ENCODE data around the gene FAM241A. TPM values are rescaled to one million over a fixed set of nuclear protein-coding genes. Genes with fewer than 3 reads are reported as not detected.

FAM241A gene
- total RNA-seq, 1 donor, result 2.2 TPM

DNA sequence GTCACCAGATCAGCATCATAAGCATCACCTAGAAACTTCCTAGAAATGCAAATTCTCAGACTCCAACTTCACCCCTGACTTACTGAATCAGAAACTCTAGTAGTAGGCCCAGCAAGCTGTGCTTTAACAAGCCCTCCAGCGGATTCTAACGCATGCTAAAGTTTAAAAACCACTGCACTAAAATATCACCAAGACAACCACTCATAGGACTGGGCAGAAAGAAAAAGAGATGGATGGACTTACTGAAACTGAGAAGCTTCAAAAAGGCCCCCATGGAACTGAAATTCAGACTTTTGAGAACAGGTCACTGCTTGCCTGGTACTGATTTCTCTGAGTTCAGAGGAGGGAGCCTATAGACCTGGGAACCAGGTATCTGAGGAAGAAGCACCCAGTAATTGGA is 40.1 kb downstream of the FAM241A start:
- Histone ChIP-seq H3K4me1 (ENCODE audit: insufficient read depth, low read length) (no peaks in the 10 kb centered on the region), H3K27me3 (ENCODE audit: insufficient read depth, low read length) (no peaks in the 10 kb centered on the region), H3K9me3 (ENCODE audit: low read depth, low read length) (no peaks in the 10 kb centered on the region), H3K4me3 (ENCODE audit: insufficient read depth, low read length) (no peak overlapping the region), H3K36me3 (ENCODE audit: insufficient read depth, low read length) (no peaks in the 10 kb centered on the region), H2AFZ (ENCODE audit: low read length) (no peak overlapping the region), H3K27ac (ENCODE audit: low read depth, low read length) (no peak overlapping the region), H4K20me1 (ENCODE audit: insufficient read depth, low read length) (no peaks in the 10 kb centered on the region), H3K4me2 (ENCODE audit: insufficient read depth, low read length) (no peak overlapping the region), H3K79me2 (ENCODE audit: insufficient read depth, low read length) (no peaks in the 10 kb centered on the region)
- TF ChIP-seq, protein P1, sequence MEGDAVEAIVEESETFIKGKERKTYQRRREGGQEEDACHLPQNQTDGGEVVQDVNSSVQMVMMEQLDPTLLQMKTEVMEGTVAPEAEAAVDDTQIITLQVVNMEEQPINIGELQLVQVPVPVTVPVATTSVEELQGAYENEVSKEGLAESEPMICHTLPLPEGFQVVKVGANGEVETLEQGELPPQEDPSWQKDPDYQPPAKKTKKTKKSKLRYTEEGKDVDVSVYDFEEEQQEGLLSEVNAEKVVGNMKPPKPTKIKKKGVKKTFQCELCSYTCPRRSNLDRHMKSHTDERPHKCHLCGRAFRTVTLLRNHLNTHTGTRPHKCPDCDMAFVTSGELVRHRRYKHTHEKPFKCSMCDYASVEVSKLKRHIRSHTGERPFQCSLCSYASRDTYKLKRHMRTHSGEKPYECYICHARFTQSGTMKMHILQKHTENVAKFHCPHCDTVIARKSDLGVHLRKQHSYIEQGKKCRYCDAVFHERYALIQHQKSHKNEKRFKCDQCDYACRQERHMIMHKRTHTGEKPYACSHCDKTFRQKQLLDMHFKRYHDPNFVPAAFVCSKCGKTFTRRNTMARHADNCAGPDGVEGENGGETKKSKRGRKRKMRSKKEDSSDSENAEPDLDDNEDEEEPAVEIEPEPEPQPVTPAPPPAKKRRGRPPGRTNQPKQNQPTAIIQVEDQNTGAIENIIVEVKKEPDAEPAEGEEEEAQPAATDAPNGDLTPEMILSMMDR (IDR thresholded peaks at IDR 0.05; ENCODE audit: extremely low read depth, low read depth, low read length), result no peak
- no peak for DNase-seq (ENCODE audit: insufficient read length, low spot score, missing footprints)

DNA sequence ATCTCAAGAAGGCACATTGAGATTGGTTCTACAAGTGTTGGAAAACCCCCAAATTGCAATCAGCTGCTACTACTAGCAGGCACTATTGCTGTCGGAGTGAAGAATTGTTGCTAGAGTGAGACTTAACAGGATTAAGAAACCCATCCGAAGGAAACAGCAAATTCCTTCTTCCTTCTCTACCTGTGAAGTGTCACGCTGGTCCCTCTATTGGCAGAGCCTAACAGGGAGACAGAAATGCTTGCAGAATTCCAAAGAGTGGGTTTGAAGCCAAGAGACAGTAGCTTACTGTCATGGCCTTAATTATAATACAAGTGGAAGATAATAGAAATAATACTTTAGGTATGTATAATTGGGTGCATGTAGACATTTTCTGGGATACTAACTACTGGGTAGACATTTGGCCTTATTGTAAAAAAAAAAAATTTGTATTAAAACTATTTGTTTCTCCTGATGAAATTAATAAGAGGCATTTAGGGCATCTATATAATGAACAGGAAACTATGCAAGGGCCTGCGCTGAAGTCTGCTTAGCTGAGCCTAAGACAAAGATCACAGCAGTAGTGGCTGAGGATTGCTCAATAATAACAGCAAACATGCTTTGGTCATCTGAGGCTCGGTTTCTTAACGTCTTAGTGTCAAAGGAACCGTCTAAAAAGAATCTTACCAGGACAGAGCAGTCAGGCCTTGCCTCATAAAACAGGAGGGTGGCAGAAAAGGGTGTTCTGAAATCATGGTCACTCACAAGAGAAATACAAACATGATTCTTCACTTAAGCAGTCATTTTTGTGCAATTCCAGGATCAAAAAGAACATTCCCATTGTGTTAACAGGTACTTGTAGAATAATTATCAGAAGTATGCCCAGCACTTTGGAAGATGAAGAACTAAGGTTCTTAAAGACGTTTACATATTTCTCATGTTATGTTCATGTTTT is 40.8 kb downstream of the FAM241A start:
- Histone ChIP-seq H3K4me2 (ENCODE audit: insufficient read depth, low read length) (no peak overlapping the region), H3K79me2 (ENCODE audit: insufficient read depth, low read length) (no peaks in the 10 kb centered on the region), H3K4me3 (ENCODE audit: insufficient read depth, low read length) (no peak overlapping the region), H4K20me1 (ENCODE audit: insufficient read depth, low read length) (no peaks in the 10 kb centered on the region), H3K4me1 (ENCODE audit: insufficient read depth, low read length) (no peaks in the 10 kb centered on the region), H3K27me3 (ENCODE audit: insufficient read depth, low read length) (no peaks in the 10 kb centered on the region), H3K27ac (ENCODE audit: low read depth, low read length) (no peak overlapping the region), H3K9me3 (ENCODE audit: low read depth, low read length) (no peaks in the 10 kb centered on the region), H2AFZ (ENCODE audit: low read length) (no peak overlapping the region), H3K36me3 (ENCODE audit: insufficient read depth, low read length) (no peaks in the 10 kb centered on the region)
- TF ChIP-seq, protein P1 (IDR thresholded peaks at IDR 0.05; ENCODE audit: extremely low read depth, low read depth, low read length), result no peak
- no peak for DNase-seq (ENCODE audit: insufficient read length, low spot score, missing footprints)

DNA sequence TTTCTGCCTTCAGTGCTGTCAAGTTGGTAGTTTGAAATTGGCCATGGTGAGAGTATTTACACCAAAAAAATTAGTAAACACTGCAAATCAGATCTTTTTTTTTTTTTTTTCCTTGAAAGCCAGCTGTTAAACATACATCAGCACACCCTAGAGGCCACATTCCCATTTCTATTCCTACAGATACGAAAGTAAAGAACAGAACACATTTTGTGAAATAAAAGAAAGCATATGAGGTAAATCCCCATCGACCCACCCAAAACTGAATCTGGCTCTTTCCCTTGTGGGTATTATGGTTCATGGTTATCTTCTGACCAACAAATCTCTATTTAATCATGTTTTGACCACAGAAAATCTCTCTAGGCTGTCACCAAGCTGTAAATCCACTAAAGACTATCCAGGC is 44.5 kb downstream of the FAM241A start:
- no peaks in the 10 kb centered on the region for H3K36me3 ChIP-seq (ENCODE audit: insufficient read depth, low read length)
- H3K4me2 ChIP-seq (ENCODE audit: insufficient read depth, low read length), result no peak overlapping the region
- no peaks in the 10 kb centered on the region for H4K20me1 ChIP-seq (ENCODE audit: insufficient read depth, low read length)
- peak overlapping the region; percentile 65 for H2AFZ ChIP-seq (ENCODE audit: low read length)
- H3K79me2 ChIP-seq (ENCODE audit: insufficient read depth, low read length), result no peaks in the 10 kb centered on the region
- DNase-seq (ENCODE audit: insufficient read length, low spot score, missing footprints), result no peak
- H3K27me3 ChIP-seq (ENCODE audit: insufficient read depth, low read length), result no peaks in the 10 kb centered on the region
- no peak overlapping the region for H3K27ac ChIP-seq (ENCODE audit: low read depth, low read length)
- no peaks in the 10 kb centered on the region for H3K4me1 ChIP-seq (ENCODE audit: insufficient read depth, low read length)
- H3K9me3 ChIP-seq (ENCODE audit: low read depth, low read length), result no peaks in the 10 kb centered on the region
- TF ChIP-seq, protein P1 (IDR thresholded peaks at IDR 0.05; ENCODE audit: extremely low read depth, low read depth, low read length), result peak; percentile 30
- no peak overlapping the region for H3K4me3 ChIP-seq (ENCODE audit: insufficient read depth, low read length)

DNA sequence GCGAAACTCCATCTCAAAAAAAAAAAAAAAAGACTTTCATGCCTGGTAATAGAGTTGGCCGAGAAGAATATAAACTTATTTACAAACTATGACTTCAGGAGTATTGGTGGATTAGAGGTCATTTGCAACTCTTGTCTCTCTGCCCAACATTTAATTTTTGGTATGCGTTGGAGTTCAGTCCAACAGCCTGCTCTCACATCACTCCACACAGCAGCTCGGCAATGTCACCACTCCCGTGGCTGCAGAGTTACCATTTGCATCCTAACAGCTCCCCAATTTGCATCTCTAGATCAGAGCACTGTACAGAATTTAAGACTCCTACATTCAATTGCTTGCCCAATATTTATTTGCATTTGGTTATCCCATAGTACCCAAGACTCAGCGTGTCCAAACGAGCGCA is 45.4 kb downstream of the FAM241A start:
- Histone ChIP-seq H3K4me2 (ENCODE audit: insufficient read depth, low read length) (no peak overlapping the region), H3K36me3 (ENCODE audit: insufficient read depth, low read length) (no peaks in the 10 kb centered on the region), H3K9me3 (ENCODE audit: low read depth, low read length) (no peaks in the 10 kb centered on the region), H3K4me1 (ENCODE audit: insufficient read depth, low read length) (no peaks in the 10 kb centered on the region), H3K4me3 (ENCODE audit: insufficient read depth, low read length) (no peak overlapping the region), H3K27ac (ENCODE audit: low read depth, low read length) (no peak overlapping the region), H3K79me2 (ENCODE audit: insufficient read depth, low read length) (no peaks in the 10 kb centered on the region), H4K20me1 (ENCODE audit: insufficient read depth, low read length) (no peaks in the 10 kb centered on the region), H2AFZ (ENCODE audit: low read length) (no peak overlapping the region), H3K27me3 (ENCODE audit: insufficient read depth, low read length) (no peaks in the 10 kb centered on the region)
- DNase-seq (ENCODE audit: insufficient read length, low spot score, missing footprints), result no peak
- TF ChIP-seq, protein P1 (IDR thresholded peaks at IDR 0.05; ENCODE audit: extremely low read depth, low read depth, low read length), result no peak
